ENCODE measurements around the gene NOTUM.

The NOTUM gene

GRCh38 chr17:81961087-81961511 lies at the start of gene NOTUM:
Gene NOTUM (minus strand): TSS chr17:81961187. CDS start chr17:81960909, 278 bp downstream.
- no peak for DNase-seq

- DNase-seq: no peak
These were observed 48.4 kb upstream of the NOTUM start for GRCh38 chr17:82009413-82009812.

GRCh38 chr17:82008941-82009405 lies 48.0 kb upstream of the NOTUM start:
- no peak for DNase-seq

GRCh38 chr17:82008258-82008940 lies 47.4 kb upstream of the NOTUM start:
- no peak for DNase-seq

GRCh38 chr17:82007495-82008257 lies 46.7 kb upstream of the NOTUM start:
- no peak for DNase-seq

GRCh38 chr17:82007228-82007494 lies 46.2 kb upstream of the NOTUM start:
- no peak for DNase-seq

GRCh38 chr17:82006468-82007227 lies 45.7 kb upstream of the NOTUM start:
- DNase-seq: no peak

- no peak for DNase-seq
These were observed 44.8 kb upstream of the NOTUM start for GRCh38 chr17:82005701-82006348.

- no peak for DNase-seq
These were observed 43.8 kb upstream of the NOTUM start for GRCh38 chr17:82004517-82005455.

GRCh38 chr17:82003411-82004381 lies 42.7 kb upstream of the NOTUM start:
- peak; percentile 81 for DNase-seq

- no peak for DNase-seq
These were observed 40.6 kb upstream of the NOTUM start for GRCh38 chr17:82001571-82002056.

GRCh38 chr17:82000803-82001570 lies 40.0 kb upstream of the NOTUM start:
- no peak for DNase-seq

- DNase-seq: no peak
These were observed 39.2 kb upstream of the NOTUM start for GRCh38 chr17:81999976-82000802.

- no peak for DNase-seq
These were observed 38.6 kb upstream of the NOTUM start for GRCh38 chr17:81999587-81999975.

GRCh38 chr17:81998691-81999438 lies 37.9 kb upstream of the NOTUM start:
- no peak for DNase-seq

- no peak for DNase-seq
These were observed 37.2 kb upstream of the NOTUM start for GRCh38 chr17:81998212-81998611.

- no peak for DNase-seq
These were observed 35.9 kb upstream of the NOTUM start for GRCh38 chr17:81996757-81997441.

Data from left hindlimb (tissue), 1 donor.